ENCODE results near the gene SHISA6.
"Not testable (repeated sequence)": the region's sequence is repeated elsewhere in the genome, so short reads cannot be mapped to it uniquely, and the experiment has no call there.

Gene SHISA6

GRCh38 chr17:11264183-11264871, 23.3 kb downstream of the SHISA6 start:
- no peak for DNase-seq (ENCODE audit: low read depth, low spot score)

- no peak for DNase-seq (ENCODE audit: low read depth, low spot score)
Observed at GRCh38 chr17:11267999-11268575, 27.1 kb downstream of the SHISA6 start.

GRCh38 chr17:11269210-11269609, 28.2 kb downstream of the SHISA6 start:
- no peak for DNase-seq (ENCODE audit: low read depth, low spot score)

- DNase-seq (ENCODE audit: low read depth, low spot score), result no peak
Observed at GRCh38 chr17:11272191-11272590, 31.2 kb downstream of the SHISA6 start.

GRCh38 chr17:11273596-11273995, 32.6 kb downstream of the SHISA6 start:
- no peak for DNase-seq (ENCODE audit: low read depth, low spot score)

- no peak for DNase-seq (ENCODE audit: low read depth, low spot score)
Observed at GRCh38 chr17:11274106-11274505, 33.1 kb downstream of the SHISA6 start.

GRCh38 chr17:11276486-11276885, 35.5 kb downstream of the SHISA6 start:
- no peak for DNase-seq (ENCODE audit: low read depth, low spot score)

GRCh38 chr17:11278186-11278991, 37.4 kb downstream of the SHISA6 start:
- no peak for DNase-seq (ENCODE audit: low read depth, low spot score)

GRCh38 chr17:11278992-11279270, 37.9 kb downstream of the SHISA6 start:
- no peak for DNase-seq (ENCODE audit: low read depth, low spot score)

- DNase-seq (ENCODE audit: low read depth, low spot score), result no peak
Observed at GRCh38 chr17:11279776-11280344, 38.8 kb downstream of the SHISA6 start.

- no peak for DNase-seq (ENCODE audit: low read depth, low spot score)
Observed at GRCh38 chr17:11282586-11282985, 41.6 kb downstream of the SHISA6 start.

GRCh38 chr17:11284811-11285210, 43.8 kb downstream of the SHISA6 start:
- no peak for DNase-seq (ENCODE audit: low read depth, low spot score)

- no peak for DNase-seq (ENCODE audit: low read depth, low spot score)
Observed at GRCh38 chr17:11285946-11286345, 44.9 kb downstream of the SHISA6 start.

- no peak for DNase-seq (ENCODE audit: low read depth, low spot score)
Observed at GRCh38 chr17:11287791-11288190, 46.8 kb downstream of the SHISA6 start.

GRCh38 chr17:11290814-11291213, 49.8 kb downstream of the SHISA6 start:
- DNase-seq (ENCODE audit: low read depth, low spot score), result no peak

- DNase-seq (ENCODE audit: low read depth, low spot score), result no peak
Observed at GRCh38 chr17:11292491-11292890, 51.5 kb downstream of the SHISA6 start.

GRCh38 chr17:11293480-11293879, 52.5 kb downstream of the SHISA6 start:
- no peak for DNase-seq (ENCODE audit: low read depth, low spot score)

GRCh38 chr17:11294826-11295225, 53.8 kb downstream of the SHISA6 start:
- DNase-seq (ENCODE audit: low read depth, low spot score), result no peak

- no peak for DNase-seq (ENCODE audit: low read depth, low spot score)
Observed at GRCh38 chr17:11296994-11297393, 56.0 kb downstream of the SHISA6 start.

GRCh38 chr17:11298401-11298800, 57.4 kb downstream of the SHISA6 start:
- DNase-seq (ENCODE audit: low read depth, low spot score), result no peak

- DNase-seq (ENCODE audit: low read depth, low spot score), result no peak
Observed at GRCh38 chr17:11300201-11300600, 59.2 kb downstream of the SHISA6 start.

GRCh38 chr17:11300738-11301137, 59.7 kb downstream of the SHISA6 start:
- DNase-seq (ENCODE audit: low read depth, low spot score), result no peak

GRCh38 chr17:11301874-11302273, 60.9 kb downstream of the SHISA6 start:
- DNase-seq (ENCODE audit: low read depth, low spot score), result not testable (repeated sequence)
